Liver (tissue), 9 donors: Measurements from ENCODE around the gene MRO. TPM values are rescaled to one million over a fixed set of nuclear protein-coding genes. Genes with fewer than 3 reads are reported as not detected.
"Not testable (repeated sequence)": the region's sequence is repeated elsewhere in the genome, so short reads cannot be mapped to it uniquely, and the experiment has no call there.

Experiments
- DNase-seq: peaks from one replicate; pipeline ENCODE4 v3.0.0-alpha.2; 2017; ENCODE audit warnings: low spot score
- H3K27ac ChIP-seq, 2 donors: one replicate each; pipeline ENCODE4 v1.7.0; 2013; ENCODE audit warnings: inconsistent platforms in 2 of 2, low read length in 2 of 2, control low read depth in 1 of 2, low read depth in 1 of 2, mild to moderate bottlenecking in 1 of 2
- H3K27me3 ChIP-seq, 4 donors: one replicate each; pipeline versions ENCODE4 v1.6.1 to v1.7.0; 2013; ENCODE audit warnings: low read length in 3 of 4, inconsistent platforms in 1 of 4, mild to moderate bottlenecking in 1 of 4, moderate library complexity in 1 of 4; ENCODE audit not compliant: control insufficient read depth in 4 of 4, insufficient read depth in 4 of 4
- H3K36me3 ChIP-seq, 4 donors: one replicate each; pipeline versions ENCODE4 v1.6.1 to v1.7.0; 2013; ENCODE audit warnings: low read length in 3 of 4, mild to moderate bottlenecking in 3 of 4, low read depth in 1 of 4, moderate library complexity in 1 of 4; ENCODE audit not compliant: control insufficient read depth in 4 of 4, insufficient read depth in 3 of 4
- H3K4me1 ChIP-seq, 4 donors: one replicate each; pipeline versions ENCODE4 v1.6.1 to v1.7.0; 2013; ENCODE audit warnings: low read length in 3 of 4, mild to moderate bottlenecking in 3 of 4, moderate library complexity in 1 of 4; ENCODE audit not compliant: control insufficient read depth in 4 of 4, insufficient read depth in 4 of 4
- H3K4me3 ChIP-seq, 3 donors: one replicate each; pipeline versions ENCODE4 v1.6.1 to v1.7.0; 2013; ENCODE audit warnings: low read length in 3 of 3, control low read depth in 1 of 3, low read depth in 1 of 3, mild to moderate bottlenecking in 1 of 3
- H3K9ac ChIP-seq, 2 donors: one replicate each; pipeline ENCODE4 v1.7.0; 2013; ENCODE audit warnings: low read length in 2 of 2, mild to moderate bottlenecking in 2 of 2, moderate library complexity in 2 of 2, control low read depth in 1 of 2, low read depth in 1 of 2
- H3K9me3 ChIP-seq, 4 donors: one replicate each; pipeline versions ENCODE4 v1.6.1 to v1.7.0; 2013; ENCODE audit warnings: low read length in 3 of 4; ENCODE audit not compliant: control insufficient read depth in 4 of 4
- FOXA1 ChIP-seq: IDR thresholded peaks from 2 replicates; pipeline ENCODE4 v1.6.1; 2016; ENCODE audit warnings: antibody characterized with exemption
- FOXA2 ChIP-seq: IDR thresholded peaks from 2 replicates; pipeline ENCODE4 v1.6.1; 2016; ENCODE audit warnings: antibody characterized with exemption
- GABPA ChIP-seq, 2 donors: IDR thresholded peaks in 1 of 2; conservative IDR thresholded peaks in 1 of 2; 2 replicates each; pipeline ENCODE4 v1.6.1; 2016; ENCODE audit warnings: antibody characterized with exemption in 2 of 2, mild to moderate bottlenecking in 1 of 2, moderate library complexity in 1 of 2
- HNF4A ChIP-seq, 2 donors: conservative IDR thresholded peaks; 2 replicates each; pipeline ENCODE4 v1.6.1; 2016; ENCODE audit warnings: antibody characterized with exemption in 2 of 2, mild to moderate bottlenecking in 2 of 2
- HNF4G ChIP-seq: IDR thresholded peaks from 2 replicates; pipeline ENCODE4 v1.6.1; 2016; ENCODE audit warnings: antibody characterized with exemption
- JUND ChIP-seq, 2 donors: IDR thresholded peaks; 2 replicates each; pipeline ENCODE4 v1.6.1; 2016; ENCODE audit warnings: antibody characterized with exemption in 2 of 2
- MAX ChIP-seq: IDR thresholded peaks from 2 replicates; pipeline ENCODE4 v1.6.1; 2016; ENCODE audit warnings: antibody characterized with exemption
- NR2F2 ChIP-seq: IDR thresholded peaks from 2 replicates; pipeline ENCODE4 v1.6.1; 2016; ENCODE audit warnings: antibody characterized with exemption
- RAD21 ChIP-seq, 2 donors: IDR thresholded peaks; 2 replicates each; pipeline ENCODE4 v1.6.1; 2016; ENCODE audit warnings: antibody characterized with exemption in 2 of 2, mild to moderate bottlenecking in 2 of 2
- REST ChIP-seq: IDR thresholded peaks from 2 replicates; pipeline ENCODE4 v1.6.1; 2016; ENCODE audit warnings: antibody characterized with exemption, mild to moderate bottlenecking
- RXRA ChIP-seq, 2 donors: IDR thresholded peaks; 2 replicates each; pipeline ENCODE4 v1.6.1; 2017 to 2018; ENCODE audit warnings: antibody characterized with exemption in 2 of 2, mild to moderate bottlenecking in 1 of 2
- SP1 ChIP-seq: IDR thresholded peaks from 2 replicates; pipeline ENCODE4 v1.6.1; 2018; ENCODE audit warnings: antibody characterized with exemption, mild to moderate bottlenecking
- TAF1 ChIP-seq: conservative IDR thresholded peaks from 2 replicates; pipeline ENCODE4 v1.6.1; 2016; ENCODE audit warnings: antibody characterized with exemption, mild to moderate bottlenecking
- WGBS: extraction: QIAGEN DNeasy Blood & Tissue Kit; methylation state at CpG from one replicate; pipeline ENCODE4 v1.1.7; 2013; 5-methylcytosine and 5-hydroxymethylcytosine counted together
- polyA plus RNA-seq, 2 donors: library from polyadenylated mRNA; stranded (reverse) in 1 of 2; unstranded in 1 of 2; fragments of 200-250 nt in 1 of 2; fragments of >200 nt in 1 of 2; fragmentation: Nextera tagmentation in 1 of 2; extraction: Ambion mirVana in 1 of 2; gene quantifications; one replicate each; pipeline versions ENCODE4 v1.2.1 to v1.2.3, GENCODE V29; 2013 to 2015
- total RNA-seq, 2 donors: library from RNA; depleted of rRNA; stranded (reverse); fragments of >200 nt; gene quantifications; one replicate each; pipeline ENCODE4 v1.2.3, GENCODE V29; 2014
- donor health status: healthy.
- donor health status: healthy.
- donor health status: healthy.
- donor health status: healthy.
- donor health status: healthy.

The MRO gene
- total and polyA plus RNA-seq, 4 donors = 1.6 to 2.8 (median 2.7) TPM

- no peak for TF ChIP-seq REST
Observed at GRCh38 chr18:50786864-50787263, 33.0 kb downstream of the MRO start (continued).

- no peak for DNase-seq
- H3K27me3 ChIP-seq = no peaks in the 10 kb centered on the region
- H3K4me1 ChIP-seq = no peaks in the 10 kb centered on the region
- no peak overlapping the region for H3K4me3 ChIP-seq
- no peak overlapping the region for H3K9ac ChIP-seq
- WGBS = 94% methylated on average over 3 of the region's 3 CpGs
- TF ChIP-seq NR2F2 (no peak), SP1 (no peak), GABPA (IDR thresholded peaks at IDR 0.05 in 1 of 2, conservative IDR thresholded peaks at IDR 0.05 in 1 of 2) (no peak), RXRA (IDR thresholded peaks at IDR 0.05) (no peak), MAX (no peak), FOXA1 (no peak)
- no peaks in the 10 kb centered on the region for H3K36me3 ChIP-seq
- no peak overlapping the region for H3K27ac ChIP-seq
- H3K9me3 ChIP-seq = no peaks in the 10 kb centered on the region
Observed at GRCh38 chr18:50783553-50783952, 36.3 kb downstream of the MRO start.

- not testable (repeated sequence) for H3K9me3 ChIP-seq, H3K9ac ChIP-seq, H3K27ac ChIP-seq, H3K4me3 ChIP-seq, H3K4me1 ChIP-seq, DNase-seq, H3K27me3 ChIP-seq, H3K36me3 ChIP-seq
- 93% methylated on average over 3 of the region's 3 CpGs for WGBS
Observed at GRCh38 chr18:50779021-50779420, 40.8 kb downstream of the MRO start.

GRCh38 chr18:50776383-50776782 lies 43.4 kb downstream of the MRO start:
- 89% methylated on average over 4 of the region's 4 CpGs for WGBS

GRCh38 chr18:50775726-50776125 lies 44.1 kb downstream of the MRO start:
- no peak overlapping the region for H3K27ac ChIP-seq
- H3K9ac ChIP-seq = no peak overlapping the region
- H3K27me3 ChIP-seq = no peaks in the 10 kb centered on the region
- H3K4me1 ChIP-seq = no peaks in the 10 kb centered on the region
- no peak overlapping the region for H3K4me3 ChIP-seq
- DNase-seq = no peak
- no peaks in the 10 kb centered on the region for H3K36me3 ChIP-seq
- 91% methylated on average over 14 of the region's 14 CpGs for WGBS
- TF ChIP-seq HNF4G (no peak), HNF4A (conservative IDR thresholded peaks at IDR 0.05) (no peak), RAD21 (IDR thresholded peaks at IDR 0.05) (no peak), MAX (no peak), REST (no peak), RXRA (IDR thresholded peaks at IDR 0.05) (no peak), JUND (IDR thresholded peaks at IDR 0.05) (no peak), SP1 (no peak), GABPA (IDR thresholded peaks at IDR 0.05 in 1 of 2, conservative IDR thresholded peaks at IDR 0.05 in 1 of 2) (no peak), TAF1 (no peak), FOXA2 (no peak)
- no peaks in the 10 kb centered on the region for H3K9me3 ChIP-seq

More at GRCh38 chr18:50776383-50776782, 43.4 kb downstream of the MRO start:
- H3K36me3 ChIP-seq = no peaks in the 10 kb centered on the region
- TF ChIP-seq RXRA (IDR thresholded peaks at IDR 0.05) = no peak
- H3K4me3 ChIP-seq = no peak overlapping the region
- no peaks in the 10 kb centered on the region for H3K9me3 ChIP-seq
- DNase-seq = no peak
- H3K27me3 ChIP-seq = no peaks in the 10 kb centered on the region
- no peaks in the 10 kb centered on the region for H3K4me1 ChIP-seq
- no peak overlapping the region for H3K27ac ChIP-seq
- H3K9ac ChIP-seq = no peak overlapping the region
